Gastroesophageal sphincter (tissue), 3 donors: Measurements from ENCODE around the gene U2SURP.

Experiments used
- CTCF ChIP-seq, 4 experiments: fragments of 200-600 bp in 2 of 4; fragments of 450-650 bp in 2 of 4; sonication (generic) in 1 of 4; IDR thresholded peaks; one replicate each; pipeline ENCODE4 v1.5.1; 2017 to 2019; ENCODE audit warnings: antibody characterized with exemption in 4 of 4, mild to moderate bottlenecking in 2 of 4, moderate library complexity in 2 of 4
- POLR2AphosphoS5 ChIP-seq: sonication (generic); formaldehyde crosslinking; IDR thresholded peaks from one replicate; pipeline ENCODE4 v1.6.1; 2017; ENCODE audit warnings: antibody characterized with exemption

- TF ChIP-seq CTCF (IDR thresholded peaks at IDR 0.05) (no peak), POLR2AphosphoS5 (no peak)
These were observed 59.5 kb downstream of the U2SURP start for GRCh38 chr3:143060906-143061305.
